Astrocyte of the spinal cord (primary cell): ENCODE results near the gene TRIM42.

Experiments used
- DNase-seq: peaks from one replicate; pipeline ENCODE4 v3.0.0; 2011; ENCODE audit warnings: low read depth, low spot score
- H3K4me3 ChIP-seq: 2 replicates; pipeline ENCODE4 v1.5.1; 2011; ENCODE audit warnings: low read depth, mild to moderate bottlenecking, low read length, moderate library complexity
- in situ Hi-C: cut with HindIII; loops from 2 replicates; pipeline ENCODE4 v1.10.0; 2017; ENCODE audit warnings: low sequenced_read_pairs
- TF ChIP-seq, protein P1 (sequence below): IDR thresholded peaks from 2 replicates; pipeline ENCODE4 v1.5.1; 2012; ENCODE audit warnings: low read depth, mild to moderate bottlenecking, low read length, inconsistent platforms

The TRIM42 gene

DNA sequence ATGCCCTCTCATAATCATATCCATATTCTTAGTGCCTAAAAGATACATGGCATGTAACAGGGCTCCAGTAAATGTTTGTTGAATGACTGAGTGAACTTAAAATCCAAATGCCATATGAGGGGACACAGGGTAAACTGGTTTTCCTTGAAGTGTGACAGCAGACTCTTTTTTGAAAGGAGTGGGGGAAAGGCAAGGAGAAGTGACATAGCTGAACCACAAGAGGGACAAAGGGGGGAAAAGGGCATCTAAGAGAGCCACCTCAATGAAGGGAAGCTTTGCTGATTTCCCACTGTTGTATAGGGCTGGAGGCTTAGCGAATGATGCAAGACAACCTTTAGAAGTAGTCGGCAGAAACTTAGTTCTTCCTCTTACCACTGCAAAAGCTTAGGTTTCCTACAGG lies 9.1 kb downstream of the TRIM42 start:
- DNase-seq = no peak
- no peak overlapping the region for H3K4me3 ChIP-seq
- in situ Hi-C loops = no loop called here
- TF ChIP-seq, protein P1, sequence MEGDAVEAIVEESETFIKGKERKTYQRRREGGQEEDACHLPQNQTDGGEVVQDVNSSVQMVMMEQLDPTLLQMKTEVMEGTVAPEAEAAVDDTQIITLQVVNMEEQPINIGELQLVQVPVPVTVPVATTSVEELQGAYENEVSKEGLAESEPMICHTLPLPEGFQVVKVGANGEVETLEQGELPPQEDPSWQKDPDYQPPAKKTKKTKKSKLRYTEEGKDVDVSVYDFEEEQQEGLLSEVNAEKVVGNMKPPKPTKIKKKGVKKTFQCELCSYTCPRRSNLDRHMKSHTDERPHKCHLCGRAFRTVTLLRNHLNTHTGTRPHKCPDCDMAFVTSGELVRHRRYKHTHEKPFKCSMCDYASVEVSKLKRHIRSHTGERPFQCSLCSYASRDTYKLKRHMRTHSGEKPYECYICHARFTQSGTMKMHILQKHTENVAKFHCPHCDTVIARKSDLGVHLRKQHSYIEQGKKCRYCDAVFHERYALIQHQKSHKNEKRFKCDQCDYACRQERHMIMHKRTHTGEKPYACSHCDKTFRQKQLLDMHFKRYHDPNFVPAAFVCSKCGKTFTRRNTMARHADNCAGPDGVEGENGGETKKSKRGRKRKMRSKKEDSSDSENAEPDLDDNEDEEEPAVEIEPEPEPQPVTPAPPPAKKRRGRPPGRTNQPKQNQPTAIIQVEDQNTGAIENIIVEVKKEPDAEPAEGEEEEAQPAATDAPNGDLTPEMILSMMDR = no peak

DNA sequence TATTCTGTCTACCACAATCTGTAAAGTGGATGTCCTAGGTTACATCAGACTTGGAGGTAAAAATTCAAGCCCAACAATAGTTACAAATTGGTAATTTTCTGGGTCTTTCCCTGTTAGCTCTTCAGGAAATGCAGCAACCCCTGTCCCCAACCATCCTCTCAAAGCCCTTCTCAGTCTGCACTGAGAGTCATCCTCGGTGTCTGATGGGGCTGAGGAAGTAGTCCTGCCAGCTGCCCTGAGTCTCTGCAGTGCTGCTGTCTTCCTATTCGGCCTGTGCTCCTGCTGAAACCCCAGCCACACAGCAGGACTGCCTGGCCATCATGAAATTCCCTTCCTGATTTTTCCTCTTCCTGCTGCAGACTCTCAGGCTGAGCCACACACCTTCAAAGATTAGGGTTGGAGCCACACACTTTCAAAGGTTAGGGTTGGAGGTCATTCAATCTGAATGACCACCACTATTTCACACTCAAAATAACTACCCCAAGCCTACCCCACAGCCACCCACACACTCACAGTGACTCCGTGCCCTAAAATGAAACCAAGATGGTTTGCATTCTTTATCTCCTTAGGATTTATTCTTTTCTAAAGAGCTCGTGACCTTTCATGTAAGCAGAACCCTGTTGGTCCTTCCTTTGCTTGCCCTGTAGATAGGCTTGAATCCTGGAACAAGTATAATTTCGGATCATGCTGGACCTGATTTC lies 17.6 kb downstream of the TRIM42 start:
- in situ Hi-C loops = no loop called here
- TF ChIP-seq, protein P1 = no peak
- no peak overlapping the region for H3K4me3 ChIP-seq
- DNase-seq = no peak

DNA sequence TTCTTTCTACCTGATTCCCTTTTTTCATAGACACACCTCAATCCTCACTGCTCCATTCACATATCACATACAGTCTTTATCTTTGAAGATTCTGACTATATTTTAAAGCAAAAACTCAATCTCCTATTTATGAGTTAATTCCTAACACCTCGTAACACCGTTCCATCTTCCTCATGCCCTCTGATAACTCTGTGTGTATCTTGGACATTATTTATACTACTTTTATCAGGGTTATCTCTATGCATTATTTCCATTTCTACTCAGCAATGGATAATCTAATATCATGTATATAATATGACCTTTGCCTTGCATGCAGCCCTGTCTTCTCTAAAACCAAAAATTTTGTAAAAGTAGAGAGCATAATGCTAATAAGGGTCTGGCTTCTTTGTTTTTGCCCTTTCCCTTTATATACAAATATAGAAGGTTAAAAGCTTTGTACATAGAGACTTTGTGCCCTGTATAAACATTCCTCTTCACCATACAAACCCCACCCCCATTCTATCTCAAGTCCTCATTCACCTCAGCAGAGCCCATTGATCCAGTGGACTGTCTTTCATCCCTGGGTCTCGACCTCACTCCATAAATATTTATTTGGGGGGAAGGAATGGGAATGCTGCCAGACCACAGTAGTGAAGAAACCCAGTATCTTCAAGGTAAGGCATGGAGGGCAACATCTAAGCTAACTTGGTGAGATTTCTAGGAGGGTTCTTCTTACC lies 21.8 kb downstream of the TRIM42 start:
- no peak overlapping the region for H3K4me3 ChIP-seq
- no peak for DNase-seq
- in situ Hi-C loops = no loop called here
- TF ChIP-seq, protein P1 = no peak

DNA sequence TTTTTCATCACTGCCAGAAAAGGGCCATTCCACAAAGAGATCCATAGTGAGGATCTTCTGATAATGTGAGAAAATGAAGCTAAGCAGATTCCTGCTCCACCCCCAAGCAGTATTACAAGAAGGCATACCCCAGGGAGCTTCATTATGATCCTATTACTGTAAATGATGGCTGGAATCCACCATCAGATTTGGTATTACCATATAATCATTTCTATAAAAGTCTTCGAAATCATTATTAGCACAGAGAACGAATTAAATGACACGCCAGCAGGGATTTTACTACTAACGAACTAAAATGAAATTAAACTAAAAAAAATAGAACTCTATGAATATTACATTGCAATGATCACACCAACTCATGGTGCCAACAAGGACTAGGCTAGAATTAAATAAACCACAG lies 24.4 kb downstream of the TRIM42 start:
- DNase-seq = no peak
- in situ Hi-C loops = no loop called here
- TF ChIP-seq, protein P1 = no peak
- no peak overlapping the region for H3K4me3 ChIP-seq

DNA sequence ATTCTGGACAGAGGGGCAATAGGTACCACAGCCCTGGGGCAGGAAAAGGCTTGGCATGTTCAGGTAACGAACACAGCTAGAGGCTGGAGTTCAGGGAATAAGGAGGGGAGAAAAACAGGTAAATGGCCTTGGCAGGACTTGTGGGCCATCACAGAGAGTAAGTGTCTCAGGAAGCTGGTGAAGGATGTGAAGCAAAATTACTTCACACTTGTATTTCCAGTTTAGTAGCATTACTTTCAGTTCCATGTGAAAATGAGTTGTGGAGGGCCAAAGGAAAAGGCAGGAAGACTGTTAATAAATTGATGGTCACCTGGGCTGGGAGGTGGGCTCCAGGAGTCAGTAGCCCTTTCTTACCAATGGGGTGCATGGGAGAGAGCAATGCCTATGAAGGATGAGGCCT lies 25.6 kb downstream of the TRIM42 start:
- DNase-seq = no peak
- TF ChIP-seq, protein P1 = no peak
- no peak overlapping the region for H3K4me3 ChIP-seq
- in situ Hi-C loops = no loop called here

DNA sequence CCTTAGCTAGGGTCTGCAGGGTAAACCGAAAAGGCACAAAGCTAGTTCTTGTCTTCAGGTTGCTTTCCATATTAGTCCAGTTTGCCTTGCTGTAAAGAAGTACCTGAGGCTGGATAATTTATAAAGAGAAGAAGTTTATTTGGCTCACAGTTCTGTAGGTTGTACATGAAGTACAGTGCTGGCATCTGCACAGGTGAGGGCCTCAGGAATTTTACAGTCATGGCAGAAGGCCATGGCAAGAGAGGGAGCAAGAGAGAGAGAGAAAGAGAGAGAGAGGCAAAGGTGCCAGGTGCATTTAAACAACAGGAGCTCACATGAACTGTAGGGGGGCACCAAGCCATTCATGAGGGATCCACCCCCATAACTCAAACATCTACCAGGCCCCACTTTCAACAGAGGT lies 26.9 kb downstream of the TRIM42 start:
- in situ Hi-C loops = no loop called here
- no peak for DNase-seq
- TF ChIP-seq, protein P1 = no peak
- H3K4me3 ChIP-seq = no peak overlapping the region
